Measurements from ENCODE around the gene CNOT4. TPM values are rescaled to one million over a fixed set of nuclear protein-coding genes. Genes with fewer than 3 reads are reported as not detected.

CNOT4 gene
- total and polyA plus RNA-seq, 10 of the 15 experiments (the other 5 are each of a cell fraction or from before 2014, with no cell fraction given): 9.4 to 29.6 (median 16.6) TPM

DNA sequence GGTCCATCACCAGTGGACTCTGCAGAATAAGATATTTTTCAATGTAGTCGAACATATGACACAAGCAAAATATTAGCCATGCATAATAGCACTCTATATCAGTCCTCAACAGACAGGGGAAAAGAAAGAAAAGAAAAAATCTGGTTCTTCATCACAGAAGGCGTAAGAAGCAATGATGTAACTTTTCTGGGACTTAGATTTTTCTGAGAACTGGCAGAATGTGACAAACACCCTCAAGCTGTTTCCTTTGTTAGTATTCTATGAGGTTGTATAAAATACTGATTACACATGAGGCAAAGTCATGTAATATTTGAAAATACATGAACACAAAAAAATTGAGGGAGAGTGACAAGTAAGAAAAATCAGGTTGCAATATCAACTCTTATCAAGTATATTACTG is 84.9 kb downstream of the CNOT4 start:
- ChIA-PET RAD21 (ENCODE audit: unreplicated experiment) (no interaction called here), POLR2A (no interaction called here), CTCF (interaction anchor here (0.9 to 1.9 kb wide), 2 partner anchors 9 to 10 kb away, joined by 4 to 5 read pairs; no protein-coding TSS in a partner anchor), SMC1A (ENCODE audit: uncharacterized antibody, unreplicated experiment) (interaction anchor here (1.4 kb wide), 1 partner anchor 9 kb away, joined by 4 read pairs; no protein-coding TSS in a partner anchor)
- Histone ChIP-seq H3K4me3 (no peak overlapping the region), H2AFZ (ENCODE audit: control insufficient read depth, low read depth, low read length) (no peak overlapping the region), H3K4me2 (ENCODE audit: control insufficient read depth, insufficient read depth) (no peak overlapping the region), H3K9me3 (replicated peaks; ENCODE audit: control insufficient read depth, insufficient read depth, low read length) (no peaks in the 10 kb centered on the region), H3K4me1 (ENCODE audit: control insufficient read depth, insufficient read depth, low read length) (no peaks in the 10 kb centered on the region), H4K20me1 (ENCODE audit: control insufficient read depth, insufficient read depth) (no peaks in the 10 kb centered on the region), H3K27me3 (replicated peaks in 1 of 2; ENCODE audit: control insufficient read depth in 2 of 2, insufficient read depth in 2 of 2, low read length in 1 of 2) (no peaks in the 10 kb centered on the region), H3K79me2 (ENCODE audit: control insufficient read depth, insufficient read depth, low read length) (peaks cover 8% of the 10 kb centered on the region), H3K36me3 (ENCODE audit: control insufficient read depth in 2 of 2, insufficient read depth in 2 of 2, low read length in 1 of 2) (peaks cover 0 to 1% of the 10 kb centered on the region in 2 experiments; a peak in 2 of 4 replicates), H3K9ac (ENCODE audit: control insufficient read depth, insufficient read depth, low read length) (no peak overlapping the region), H3K27ac (ENCODE audit: control insufficient read depth, insufficient read depth) (no peak overlapping the region)
- no TSS peak for BruUV-seq (replicated peaks)
- in situ Hi-C loops (cut with MboI): no loop called here
- FAIRE-seq (no peak), ATAC-seq (no peak), DNase-seq (ENCODE audit: low read depth, low spot score) (no peak)
- intact Hi-C loops (cut with micrococcal nuclease; ENCODE audit: unreplicated experiment): no loop called here
- 97% methylated on average over 2 of the region's 2 CpGs for WGBS (ENCODE audit: insufficient coverage, insufficient replicate concordance, low lambda C conversion rate, missing lambda C conversion rate)
- TF ChIP-seq, protein P1, sequence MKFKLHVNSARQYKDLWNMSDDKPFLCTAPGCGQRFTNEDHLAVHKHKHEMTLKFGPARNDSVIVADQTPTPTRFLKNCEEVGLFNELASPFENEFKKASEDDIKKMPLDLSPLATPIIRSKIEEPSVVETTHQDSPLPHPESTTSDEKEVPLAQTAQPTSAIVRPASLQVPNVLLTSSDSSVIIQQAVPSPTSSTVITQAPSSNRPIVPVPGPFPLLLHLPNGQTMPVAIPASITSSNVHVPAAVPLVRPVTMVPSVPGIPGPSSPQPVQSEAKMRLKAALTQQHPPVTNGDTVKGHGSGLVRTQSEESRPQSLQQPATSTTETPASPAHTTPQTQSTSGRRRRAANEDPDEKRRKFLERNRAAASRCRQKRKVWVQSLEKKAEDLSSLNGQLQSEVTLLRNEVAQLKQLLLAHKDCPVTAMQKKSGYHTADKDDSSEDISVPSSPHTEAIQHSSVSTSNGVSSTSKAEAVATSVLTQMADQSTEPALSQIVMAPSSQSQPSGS (IDR thresholded peaks at IDR 0.05; ENCODE audit: low read length): no peak
- TF ChIP-seq RELA (IDR thresholded peaks at IDR 0.05; ENCODE audit: borderline replicate concordance, partially characterized antibody) (no peak), RB1 (IDR thresholded peaks at IDR 0.05; ENCODE audit: borderline replicate concordance) (no peak), CHD2 (IDR thresholded peaks at IDR 0.05; ENCODE audit: borderline replicate concordance, low read depth, low read length) (no peak), HDGF (IDR thresholded peaks at IDR 0.05) (no peak), MYC (IDR thresholded peaks at IDR 0.05; ENCODE audit: insufficient read depth, insufficient read length, insufficient replicate concordance, low read length, severe bottlenecking) (no peak)
- TF ChIP-seq, protein P2, sequence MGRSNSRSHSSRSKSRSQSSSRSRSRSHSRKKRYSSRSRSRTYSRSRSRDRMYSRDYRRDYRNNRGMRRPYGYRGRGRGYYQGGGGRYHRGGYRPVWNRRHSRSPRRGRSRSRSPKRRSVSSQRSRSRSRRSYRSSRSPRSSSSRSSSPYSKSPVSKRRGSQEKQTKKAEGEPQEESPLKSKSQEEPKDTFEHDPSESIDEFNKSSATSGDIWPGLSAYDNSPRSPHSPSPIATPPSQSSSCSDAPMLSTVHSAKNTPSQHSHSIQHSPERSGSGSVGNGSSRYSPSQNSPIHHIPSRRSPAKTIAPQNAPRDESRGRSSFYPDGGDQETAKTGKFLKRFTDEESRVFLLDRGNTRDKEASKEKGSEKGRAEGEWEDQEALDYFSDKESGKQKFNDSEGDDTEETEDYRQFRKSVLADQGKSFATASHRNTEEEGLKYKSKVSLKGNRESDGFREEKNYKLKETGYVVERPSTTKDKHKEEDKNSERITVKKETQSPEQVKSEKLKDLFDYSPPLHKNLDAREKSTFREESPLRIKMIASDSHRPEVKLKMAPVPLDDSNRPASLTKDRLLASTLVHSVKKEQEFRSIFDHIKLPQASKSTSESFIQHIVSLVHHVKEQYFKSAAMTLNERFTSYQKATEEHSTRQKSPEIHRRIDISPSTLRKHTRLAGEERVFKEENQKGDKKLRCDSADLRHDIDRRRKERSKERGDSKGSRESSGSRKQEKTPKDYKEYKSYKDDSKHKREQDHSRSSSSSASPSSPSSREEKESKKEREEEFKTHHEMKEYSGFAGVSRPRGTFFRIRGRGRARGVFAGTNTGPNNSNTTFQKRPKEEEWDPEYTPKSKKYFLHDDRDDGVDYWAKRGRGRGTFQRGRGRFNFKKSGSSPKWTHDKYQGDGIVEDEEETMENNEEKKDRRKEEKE (IDR thresholded peaks at IDR 0.05): no peak
- TF ChIP-seq, protein P3, sequence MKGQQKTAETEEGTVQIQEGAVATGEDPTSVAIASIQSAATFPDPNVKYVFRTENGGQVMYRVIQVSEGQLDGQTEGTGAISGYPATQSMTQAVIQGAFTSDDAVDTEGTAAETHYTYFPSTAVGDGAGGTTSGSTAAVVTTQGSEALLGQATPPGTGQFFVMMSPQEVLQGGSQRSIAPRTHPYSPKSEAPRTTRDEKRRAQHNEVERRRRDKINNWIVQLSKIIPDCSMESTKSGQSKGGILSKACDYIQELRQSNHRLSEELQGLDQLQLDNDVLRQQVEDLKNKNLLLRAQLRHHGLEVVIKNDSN (IDR thresholded peaks at IDR 0.05; ENCODE audit: borderline replicate concordance, extremely low read length, insufficient read depth, low read depth, low read length): no peak
- TF ChIP-seq, protein P4, sequence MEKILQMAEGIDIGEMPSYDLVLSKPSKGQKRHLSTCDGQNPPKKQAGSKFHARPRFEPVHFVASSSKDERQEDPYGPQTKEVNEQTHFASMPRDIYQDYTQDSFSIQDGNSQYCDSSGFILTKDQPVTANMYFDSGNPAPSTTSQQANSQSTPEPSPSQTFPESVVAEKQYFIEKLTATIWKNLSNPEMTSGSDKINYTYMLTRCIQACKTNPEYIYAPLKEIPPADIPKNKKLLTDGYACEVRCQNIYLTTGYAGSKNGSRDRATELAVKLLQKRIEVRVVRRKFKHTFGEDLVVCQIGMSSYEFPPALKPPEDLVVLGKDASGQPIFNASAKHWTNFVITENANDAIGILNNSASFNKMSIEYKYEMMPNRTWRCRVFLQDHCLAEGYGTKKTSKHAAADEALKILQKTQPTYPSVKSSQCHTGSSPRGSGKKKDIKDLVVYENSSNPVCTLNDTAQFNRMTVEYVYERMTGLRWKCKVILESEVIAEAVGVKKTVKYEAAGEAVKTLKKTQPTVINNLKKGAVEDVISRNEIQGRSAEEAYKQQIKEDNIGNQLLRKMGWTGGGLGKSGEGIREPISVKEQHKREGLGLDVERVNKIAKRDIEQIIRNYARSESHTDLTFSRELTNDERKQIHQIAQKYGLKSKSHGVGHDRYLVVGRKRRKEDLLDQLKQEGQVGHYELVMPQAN (conservative IDR thresholded peaks at IDR 0.05): no peak
- TF ChIP-seq, protein P5, sequence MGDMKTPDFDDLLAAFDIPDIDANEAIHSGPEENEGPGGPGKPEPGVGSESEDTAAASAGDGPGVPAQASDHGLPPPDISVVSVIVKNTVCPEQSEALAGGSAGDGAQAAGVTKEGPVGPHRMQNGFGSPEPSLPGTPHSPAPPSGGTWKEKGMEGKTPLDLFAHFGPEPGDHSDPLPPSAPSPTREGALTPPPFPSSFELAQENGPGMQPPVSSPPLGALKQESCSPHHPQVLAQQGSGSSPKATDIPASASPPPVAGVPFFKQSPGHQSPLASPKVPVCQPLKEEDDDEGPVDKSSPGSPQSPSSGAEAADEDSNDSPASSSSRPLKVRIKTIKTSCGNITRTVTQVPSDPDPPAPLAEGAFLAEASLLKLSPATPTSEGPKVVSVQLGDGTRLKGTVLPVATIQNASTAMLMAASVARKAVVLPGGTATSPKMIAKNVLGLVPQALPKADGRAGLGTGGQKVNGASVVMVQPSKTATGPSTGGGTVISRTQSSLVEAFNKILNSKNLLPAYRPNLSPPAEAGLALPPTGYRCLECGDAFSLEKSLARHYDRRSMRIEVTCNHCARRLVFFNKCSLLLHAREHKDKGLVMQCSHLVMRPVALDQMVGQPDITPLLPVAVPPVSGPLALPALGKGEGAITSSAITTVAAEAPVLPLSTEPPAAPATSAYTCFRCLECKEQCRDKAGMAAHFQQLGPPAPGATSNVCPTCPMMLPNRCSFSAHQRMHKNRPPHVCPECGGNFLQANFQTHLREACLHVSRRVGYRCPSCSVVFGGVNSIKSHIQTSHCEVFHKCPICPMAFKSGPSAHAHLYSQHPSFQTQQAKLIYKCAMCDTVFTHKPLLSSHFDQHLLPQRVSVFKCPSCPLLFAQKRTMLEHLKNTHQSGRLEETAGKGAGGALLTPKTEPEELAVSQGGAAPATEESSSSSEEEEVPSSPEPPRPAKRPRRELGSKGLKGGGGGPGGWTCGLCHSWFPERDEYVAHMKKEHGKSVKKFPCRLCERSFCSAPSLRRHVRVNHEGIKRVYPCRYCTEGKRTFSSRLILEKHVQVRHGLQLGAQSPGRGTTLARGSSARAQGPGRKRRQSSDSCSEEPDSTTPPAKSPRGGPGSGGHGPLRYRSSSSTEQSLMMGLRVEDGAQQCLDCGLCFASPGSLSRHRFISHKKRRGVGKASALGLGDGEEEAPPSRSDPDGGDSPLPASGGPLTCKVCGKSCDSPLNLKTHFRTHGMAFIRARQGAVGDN (IDR thresholded peaks at IDR 0.05): no peak

Data from GM12878 (cell line).